ENCODE results near the gene KCTD21.

The KCTD21 gene

DNA sequence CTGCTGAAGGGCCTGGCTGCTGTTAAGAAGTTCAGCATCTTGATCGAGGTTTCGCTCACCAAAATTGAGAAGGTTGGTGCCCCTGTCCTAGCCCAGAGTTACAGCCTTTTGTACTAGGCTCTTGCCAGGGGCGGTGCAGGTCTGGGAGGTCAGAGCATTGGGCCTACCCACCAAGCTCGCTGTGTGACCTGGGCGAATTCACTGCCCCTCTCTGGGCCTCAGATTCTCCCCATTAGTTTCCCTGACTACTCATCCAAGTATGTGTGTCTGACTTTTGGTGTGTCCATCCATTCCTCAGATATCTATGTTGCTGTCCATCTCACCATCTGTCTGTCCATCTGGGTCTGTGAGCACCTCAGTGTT is 11.2 kb upstream of the KCTD21 start:
- no peak for TF ChIP-seq CREB1 (IDR thresholded peaks at IDR 0.05; ENCODE audit: low read depth)
- no peak for TF ChIP-seq MAX (IDR thresholded peaks at IDR 0.05)
- TF ChIP-seq REST (IDR thresholded peaks at IDR 0.05; ENCODE audit: low read depth), result no peak
- TF ChIP-seq ZBTB7A (IDR thresholded peaks at IDR 0.05; ENCODE audit: low read depth), result no peak
- no peak for TF ChIP-seq FOXM1 (IDR thresholded peaks at IDR 0.05; ENCODE audit: borderline replicate concordance, low read depth)
- no peak for TF ChIP-seq USF1 (IDR thresholded peaks at IDR 0.05)
- no peak for TF ChIP-seq NFIC (IDR thresholded peaks at IDR 0.05)
- no peak for TF ChIP-seq TAF1 (IDR thresholded peaks at IDR 0.05; ENCODE audit: low read depth)
- no peak for TF ChIP-seq EGR1 (IDR thresholded peaks at IDR 0.05)
- TF ChIP-seq CEBPB (IDR thresholded peaks at IDR 0.05), result no peak
- TF ChIP-seq RAD21 (IDR thresholded peaks at IDR 0.05; ENCODE audit: low read depth), result no peak
- no peak for TF ChIP-seq EP300 (IDR thresholded peaks at IDR 0.05; ENCODE audit: borderline replicate concordance)
- no peak for TF ChIP-seq TEAD4 (IDR thresholded peaks at IDR 0.05)

DNA sequence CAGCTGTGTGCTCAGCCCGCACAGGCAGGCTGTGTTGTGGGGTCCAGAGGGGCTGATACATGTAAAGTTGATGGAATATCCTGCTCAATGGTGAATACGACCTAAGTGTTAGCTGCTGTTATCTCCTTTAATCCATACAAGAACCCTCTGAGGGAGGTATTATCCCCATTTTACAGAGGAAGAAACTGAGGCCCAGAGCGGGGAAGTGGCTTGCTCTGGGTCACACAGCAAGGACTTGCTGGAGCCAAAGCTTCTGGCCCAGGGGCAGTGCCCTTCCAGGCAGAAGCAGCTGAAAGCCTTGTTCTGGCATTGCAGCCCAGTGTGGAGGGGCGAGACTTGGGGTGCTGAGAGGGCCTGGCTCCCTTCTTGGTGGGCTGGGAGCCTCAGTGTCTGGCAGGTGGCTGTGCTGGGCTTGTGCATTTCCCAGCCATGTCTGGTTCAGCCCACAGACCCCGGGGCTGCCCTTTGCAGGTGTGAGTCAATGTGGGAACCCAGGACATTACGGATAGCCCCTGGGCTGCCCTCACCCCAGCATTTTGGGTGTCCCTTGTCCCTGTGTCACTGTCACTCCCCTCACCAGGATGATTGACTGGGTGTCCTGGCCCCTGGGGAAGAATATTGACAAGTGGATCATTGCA is 10.7 kb upstream of the KCTD21 start:
- no peak for TF ChIP-seq RAD21 (IDR thresholded peaks at IDR 0.05; ENCODE audit: low read depth)
- no peak for TF ChIP-seq ZBTB7A (IDR thresholded peaks at IDR 0.05; ENCODE audit: low read depth)
- no peak for TF ChIP-seq USF1 (IDR thresholded peaks at IDR 0.05)
- no peak for TF ChIP-seq REST (IDR thresholded peaks at IDR 0.05; ENCODE audit: low read depth)
- no peak for TF ChIP-seq TCF12 (IDR thresholded peaks at IDR 0.05; ENCODE audit: low read depth)
- TF ChIP-seq TEAD4 (IDR thresholded peaks at IDR 0.05), result no peak
- TF ChIP-seq FOXM1 (IDR thresholded peaks at IDR 0.05; ENCODE audit: borderline replicate concordance, low read depth), result no peak
- TF ChIP-seq EGR1 (IDR thresholded peaks at IDR 0.05), result no peak
- TF ChIP-seq EP300 (IDR thresholded peaks at IDR 0.05; ENCODE audit: borderline replicate concordance), result no peak

GRCh38 chr11:78197816-78198215 is 9.4 kb upstream of the KCTD21 start:
- no peak for TF ChIP-seq NFIC (IDR thresholded peaks at IDR 0.05)
- TF ChIP-seq EGR1 (IDR thresholded peaks at IDR 0.05), result no peak
- no peak for TF ChIP-seq ZBTB7A (IDR thresholded peaks at IDR 0.05; ENCODE audit: low read depth)
- no peak for TF ChIP-seq CEBPB (IDR thresholded peaks at IDR 0.05)
- no peak for TF ChIP-seq YY1 (IDR thresholded peaks at IDR 0.05; ENCODE audit: low read depth)
- no peak for TF ChIP-seq CREB1 (IDR thresholded peaks at IDR 0.05; ENCODE audit: low read depth)
- TF ChIP-seq TEAD4 (IDR thresholded peaks at IDR 0.05), result no peak
- TF ChIP-seq REST (IDR thresholded peaks at IDR 0.05; ENCODE audit: low read depth), result no peak
- no peak for TF ChIP-seq USF1 (IDR thresholded peaks at IDR 0.05)
- TF ChIP-seq MAX (IDR thresholded peaks at IDR 0.05), result no peak
- TF ChIP-seq TCF12 (IDR thresholded peaks at IDR 0.05; ENCODE audit: low read depth), result no peak
- TF ChIP-seq TAF1 (IDR thresholded peaks at IDR 0.05; ENCODE audit: low read depth), result no peak

GRCh38 chr11:78196661-78197091 is 8.2 kb upstream of the KCTD21 start:
- TF ChIP-seq EP300 (IDR thresholded peaks at IDR 0.05; ENCODE audit: borderline replicate concordance), result no peak

Data from Ishikawa (cell line).